Liver (tissue), 9 donors: Measurements from ENCODE around the gene CPS1. TPM values are rescaled to one million over a fixed set of nuclear protein-coding genes. Genes with fewer than 3 reads are reported as not detected.

ENCODE experiments used
- DNase-seq: peaks from one replicate; pipeline ENCODE4 v3.0.0-alpha.2; 2017; ENCODE audit warnings: low spot score
- H3K27ac ChIP-seq, 2 donors: one replicate each; pipeline ENCODE4 v1.7.0; 2013; ENCODE audit warnings: inconsistent platforms in 2 of 2, low read length in 2 of 2, control low read depth in 1 of 2, low read depth in 1 of 2, mild to moderate bottlenecking in 1 of 2
- H3K27me3 ChIP-seq, 4 donors: one replicate each; pipeline versions ENCODE4 v1.6.1 to v1.7.0; 2013; ENCODE audit warnings: low read length in 3 of 4, inconsistent platforms in 1 of 4, mild to moderate bottlenecking in 1 of 4, moderate library complexity in 1 of 4; ENCODE audit not compliant: control insufficient read depth in 4 of 4, insufficient read depth in 4 of 4
- H3K36me3 ChIP-seq, 4 donors: one replicate each; pipeline versions ENCODE4 v1.6.1 to v1.7.0; 2013; ENCODE audit warnings: low read length in 3 of 4, mild to moderate bottlenecking in 3 of 4, low read depth in 1 of 4, moderate library complexity in 1 of 4; ENCODE audit not compliant: control insufficient read depth in 4 of 4, insufficient read depth in 3 of 4
- H3K4me1 ChIP-seq, 4 donors: one replicate each; pipeline versions ENCODE4 v1.6.1 to v1.7.0; 2013; ENCODE audit warnings: low read length in 3 of 4, mild to moderate bottlenecking in 3 of 4, moderate library complexity in 1 of 4; ENCODE audit not compliant: control insufficient read depth in 4 of 4, insufficient read depth in 4 of 4
- H3K4me3 ChIP-seq, 3 donors: one replicate each; pipeline versions ENCODE4 v1.6.1 to v1.7.0; 2013; ENCODE audit warnings: low read length in 3 of 3, control low read depth in 1 of 3, low read depth in 1 of 3, mild to moderate bottlenecking in 1 of 3
- H3K9ac ChIP-seq, 2 donors: one replicate each; pipeline ENCODE4 v1.7.0; 2013; ENCODE audit warnings: low read length in 2 of 2, mild to moderate bottlenecking in 2 of 2, moderate library complexity in 2 of 2, control low read depth in 1 of 2, low read depth in 1 of 2
- H3K9me3 ChIP-seq, 4 donors: one replicate each; pipeline versions ENCODE4 v1.6.1 to v1.7.0; 2013; ENCODE audit warnings: low read length in 3 of 4; ENCODE audit not compliant: control insufficient read depth in 4 of 4
- EGR1 ChIP-seq, 2 donors: IDR thresholded peaks; 2 replicates each; pipeline ENCODE4 v1.6.1; 2016 to 2018; ENCODE audit warnings: antibody characterized with exemption in 2 of 2, low read depth in 2 of 2
- FOXA1 ChIP-seq: IDR thresholded peaks from 2 replicates; pipeline ENCODE4 v1.6.1; 2016; ENCODE audit warnings: antibody characterized with exemption
- FOXA2 ChIP-seq: IDR thresholded peaks from 2 replicates; pipeline ENCODE4 v1.6.1; 2016; ENCODE audit warnings: antibody characterized with exemption
- GABPA ChIP-seq, 2 donors: IDR thresholded peaks in 1 of 2; conservative IDR thresholded peaks in 1 of 2; 2 replicates each; pipeline ENCODE4 v1.6.1; 2016; ENCODE audit warnings: antibody characterized with exemption in 2 of 2, mild to moderate bottlenecking in 1 of 2, moderate library complexity in 1 of 2
- HNF4A ChIP-seq, 2 donors: conservative IDR thresholded peaks; 2 replicates each; pipeline ENCODE4 v1.6.1; 2016; ENCODE audit warnings: antibody characterized with exemption in 2 of 2, mild to moderate bottlenecking in 2 of 2
- HNF4G ChIP-seq: IDR thresholded peaks from 2 replicates; pipeline ENCODE4 v1.6.1; 2016; ENCODE audit warnings: antibody characterized with exemption
- JUND ChIP-seq, 2 donors: IDR thresholded peaks; 2 replicates each; pipeline ENCODE4 v1.6.1; 2016; ENCODE audit warnings: antibody characterized with exemption in 2 of 2
- NR2F2 ChIP-seq: IDR thresholded peaks from 2 replicates; pipeline ENCODE4 v1.6.1; 2016; ENCODE audit warnings: antibody characterized with exemption
- RAD21 ChIP-seq, 2 donors: IDR thresholded peaks; 2 replicates each; pipeline ENCODE4 v1.6.1; 2016; ENCODE audit warnings: antibody characterized with exemption in 2 of 2, mild to moderate bottlenecking in 2 of 2
- RXRA ChIP-seq, 2 donors: IDR thresholded peaks; 2 replicates each; pipeline ENCODE4 v1.6.1; 2017 to 2018; ENCODE audit warnings: antibody characterized with exemption in 2 of 2, mild to moderate bottlenecking in 1 of 2
- SP1 ChIP-seq: IDR thresholded peaks from 2 replicates; pipeline ENCODE4 v1.6.1; 2018; ENCODE audit warnings: antibody characterized with exemption, mild to moderate bottlenecking
- TAF1 ChIP-seq: conservative IDR thresholded peaks from 2 replicates; pipeline ENCODE4 v1.6.1; 2016; ENCODE audit warnings: antibody characterized with exemption, mild to moderate bottlenecking
- YY1 ChIP-seq: IDR thresholded peaks from 2 replicates; pipeline ENCODE4 v1.6.1; 2016; ENCODE audit warnings: antibody characterized with exemption, mild to moderate bottlenecking
- WGBS: extraction: QIAGEN DNeasy Blood & Tissue Kit; methylation state at CpG from one replicate; pipeline ENCODE4 v1.1.7; 2013; 5-methylcytosine and 5-hydroxymethylcytosine counted together
- polyA plus RNA-seq, 2 donors: library from polyadenylated mRNA; stranded (reverse) in 1 of 2; unstranded in 1 of 2; fragments of 200-250 nt in 1 of 2; fragments of >200 nt in 1 of 2; fragmentation: Nextera tagmentation in 1 of 2; extraction: Ambion mirVana in 1 of 2; gene quantifications; one replicate each; pipeline versions ENCODE4 v1.2.1 to v1.2.3, GENCODE V29; 2013 to 2015
- total RNA-seq, 2 donors: library from RNA; depleted of rRNA; stranded (reverse); fragments of >200 nt; gene quantifications; one replicate each; pipeline ENCODE4 v1.2.3, GENCODE V29; 2014
- TF ChIP-seq, protein P1 (sequence below): IDR thresholded peaks from 2 replicates; pipeline ENCODE4 v1.6.1; 2016; ENCODE audit warnings: antibody characterized with exemption, mild to moderate bottlenecking
- TF ChIP-seq, protein P2 (sequence below): IDR thresholded peaks from 2 replicates; pipeline ENCODE4 v1.6.1; 2016; ENCODE audit warnings: antibody characterized with exemption
- TF ChIP-seq, protein P3 (sequence below): fragments of 150-350 bp; IDR thresholded peaks from 2 replicates; pipeline ENCODE4 v1.5.1; 2017; ENCODE audit warnings: improper control_type of control experiment, low read depth, low read length; ENCODE audit not compliant: missing input control
- TF ChIP-seq, protein P4 (sequence below): IDR thresholded peaks from 2 replicates; pipeline ENCODE4 v1.6.1; 2016; ENCODE audit warnings: antibody characterized with exemption
- TF ChIP-seq, protein P5 (sequence below): IDR thresholded peaks from 2 replicates; pipeline ENCODE4 v1.6.1; 2016; ENCODE audit warnings: antibody characterized with exemption
- donor health status: healthy.
- donor health status: healthy.
- donor health status: healthy.
- donor health status: healthy.
- donor health status: healthy.

Gene CPS1
- total and polyA plus RNA-seq, 4 donors: 469 to 930 (median 575) TPM

DNA sequence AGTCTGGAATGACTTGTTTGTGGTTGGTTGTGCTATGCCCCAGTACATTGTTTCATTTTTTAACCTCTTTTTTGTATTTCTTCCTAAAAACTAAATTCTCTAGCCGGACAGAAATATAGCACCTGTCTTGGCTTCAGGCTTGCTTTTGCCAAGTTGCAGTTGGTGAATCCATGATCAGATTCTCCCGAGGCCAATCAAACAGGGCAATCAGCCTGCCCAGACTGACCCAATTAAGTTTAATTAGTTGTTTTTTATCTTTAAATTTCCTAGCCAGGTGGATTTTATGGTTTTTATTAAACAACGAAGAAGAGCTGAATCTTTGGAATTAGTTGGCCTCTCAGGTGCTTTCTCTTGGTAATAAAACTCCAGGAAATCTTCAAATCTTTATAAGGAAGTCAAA lies 162.1 kb downstream of the CPS1 start:
- WGBS: 41% methylated on average over 3 of the region's 3 CpGs
- TF ChIP-seq, protein P1, sequence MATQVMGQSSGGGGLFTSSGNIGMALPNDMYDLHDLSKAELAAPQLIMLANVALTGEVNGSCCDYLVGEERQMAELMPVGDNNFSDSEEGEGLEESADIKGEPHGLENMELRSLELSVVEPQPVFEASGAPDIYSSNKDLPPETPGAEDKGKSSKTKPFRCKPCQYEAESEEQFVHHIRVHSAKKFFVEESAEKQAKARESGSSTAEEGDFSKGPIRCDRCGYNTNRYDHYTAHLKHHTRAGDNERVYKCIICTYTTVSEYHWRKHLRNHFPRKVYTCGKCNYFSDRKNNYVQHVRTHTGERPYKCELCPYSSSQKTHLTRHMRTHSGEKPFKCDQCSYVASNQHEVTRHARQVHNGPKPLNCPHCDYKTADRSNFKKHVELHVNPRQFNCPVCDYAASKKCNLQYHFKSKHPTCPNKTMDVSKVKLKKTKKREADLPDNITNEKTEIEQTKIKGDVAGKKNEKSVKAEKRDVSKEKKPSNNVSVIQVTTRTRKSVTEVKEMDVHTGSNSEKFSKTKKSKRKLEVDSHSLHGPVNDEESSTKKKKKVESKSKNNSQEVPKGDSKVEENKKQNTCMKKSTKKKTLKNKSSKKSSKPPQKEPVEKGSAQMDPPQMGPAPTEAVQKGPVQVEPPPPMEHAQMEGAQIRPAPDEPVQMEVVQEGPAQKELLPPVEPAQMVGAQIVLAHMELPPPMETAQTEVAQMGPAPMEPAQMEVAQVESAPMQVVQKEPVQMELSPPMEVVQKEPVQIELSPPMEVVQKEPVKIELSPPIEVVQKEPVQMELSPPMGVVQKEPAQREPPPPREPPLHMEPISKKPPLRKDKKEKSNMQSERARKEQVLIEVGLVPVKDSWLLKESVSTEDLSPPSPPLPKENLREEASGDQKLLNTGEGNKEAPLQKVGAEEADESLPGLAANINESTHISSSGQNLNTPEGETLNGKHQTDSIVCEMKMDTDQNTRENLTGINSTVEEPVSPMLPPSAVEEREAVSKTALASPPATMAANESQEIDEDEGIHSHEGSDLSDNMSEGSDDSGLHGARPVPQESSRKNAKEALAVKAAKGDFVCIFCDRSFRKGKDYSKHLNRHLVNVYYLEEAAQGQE: no peak
- no peak for TF ChIP-seq RAD21 (IDR thresholded peaks at IDR 0.05)
- TF ChIP-seq, protein P2, sequence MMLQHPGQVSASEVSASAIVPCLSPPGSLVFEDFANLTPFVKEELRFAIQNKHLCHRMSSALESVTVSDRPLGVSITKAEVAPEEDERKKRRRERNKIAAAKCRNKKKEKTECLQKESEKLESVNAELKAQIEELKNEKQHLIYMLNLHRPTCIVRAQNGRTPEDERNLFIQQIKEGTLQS: no peak
- TF ChIP-seq, protein P3, sequence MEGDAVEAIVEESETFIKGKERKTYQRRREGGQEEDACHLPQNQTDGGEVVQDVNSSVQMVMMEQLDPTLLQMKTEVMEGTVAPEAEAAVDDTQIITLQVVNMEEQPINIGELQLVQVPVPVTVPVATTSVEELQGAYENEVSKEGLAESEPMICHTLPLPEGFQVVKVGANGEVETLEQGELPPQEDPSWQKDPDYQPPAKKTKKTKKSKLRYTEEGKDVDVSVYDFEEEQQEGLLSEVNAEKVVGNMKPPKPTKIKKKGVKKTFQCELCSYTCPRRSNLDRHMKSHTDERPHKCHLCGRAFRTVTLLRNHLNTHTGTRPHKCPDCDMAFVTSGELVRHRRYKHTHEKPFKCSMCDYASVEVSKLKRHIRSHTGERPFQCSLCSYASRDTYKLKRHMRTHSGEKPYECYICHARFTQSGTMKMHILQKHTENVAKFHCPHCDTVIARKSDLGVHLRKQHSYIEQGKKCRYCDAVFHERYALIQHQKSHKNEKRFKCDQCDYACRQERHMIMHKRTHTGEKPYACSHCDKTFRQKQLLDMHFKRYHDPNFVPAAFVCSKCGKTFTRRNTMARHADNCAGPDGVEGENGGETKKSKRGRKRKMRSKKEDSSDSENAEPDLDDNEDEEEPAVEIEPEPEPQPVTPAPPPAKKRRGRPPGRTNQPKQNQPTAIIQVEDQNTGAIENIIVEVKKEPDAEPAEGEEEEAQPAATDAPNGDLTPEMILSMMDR: no peak
- TF ChIP-seq JUND (IDR thresholded peaks at IDR 0.05): no peak
- TF ChIP-seq, protein P4, sequence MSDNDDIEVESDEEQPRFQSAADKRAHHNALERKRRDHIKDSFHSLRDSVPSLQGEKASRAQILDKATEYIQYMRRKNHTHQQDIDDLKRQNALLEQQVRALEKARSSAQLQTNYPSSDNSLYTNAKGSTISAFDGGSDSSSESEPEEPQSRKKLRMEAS: no peak
- no peak for TF ChIP-seq FOXA2
- TF ChIP-seq YY1: no peak
- no peak for TF ChIP-seq EGR1 (IDR thresholded peaks at IDR 0.05; ENCODE audit: low read depth in 2 of 2)
- no peak for TF ChIP-seq NR2F2
- no peak for TF ChIP-seq SP1
- no peak for TF ChIP-seq RXRA (IDR thresholded peaks at IDR 0.05)
- TF ChIP-seq, protein P5, sequence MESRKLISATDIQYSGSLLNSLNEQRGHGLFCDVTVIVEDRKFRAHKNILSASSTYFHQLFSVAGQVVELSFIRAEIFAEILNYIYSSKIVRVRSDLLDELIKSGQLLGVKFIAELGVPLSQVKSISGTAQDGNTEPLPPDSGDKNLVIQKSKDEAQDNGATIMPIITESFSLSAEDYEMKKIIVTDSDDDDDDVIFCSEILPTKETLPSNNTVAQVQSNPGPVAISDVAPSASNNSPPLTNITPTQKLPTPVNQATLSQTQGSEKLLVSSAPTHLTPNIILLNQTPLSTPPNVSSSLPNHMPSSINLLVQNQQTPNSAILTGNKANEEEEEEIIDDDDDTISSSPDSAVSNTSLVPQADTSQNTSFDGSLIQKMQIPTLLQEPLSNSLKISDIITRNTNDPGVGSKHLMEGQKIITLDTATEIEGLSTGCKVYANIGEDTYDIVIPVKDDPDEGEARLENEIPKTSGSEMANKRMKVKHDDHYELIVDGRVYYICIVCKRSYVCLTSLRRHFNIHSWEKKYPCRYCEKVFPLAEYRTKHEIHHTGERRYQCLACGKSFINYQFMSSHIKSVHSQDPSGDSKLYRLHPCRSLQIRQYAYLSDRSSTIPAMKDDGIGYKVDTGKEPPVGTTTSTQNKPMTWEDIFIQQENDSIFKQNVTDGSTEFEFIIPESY: no peak
- TF ChIP-seq GABPA (IDR thresholded peaks at IDR 0.05 in 1 of 2, conservative IDR thresholded peaks at IDR 0.05 in 1 of 2): no peak
- no peak for TF ChIP-seq HNF4G
- TF ChIP-seq HNF4A (conservative IDR thresholded peaks at IDR 0.05): no peak
- no peak for TF ChIP-seq FOXA1
- TF ChIP-seq TAF1: no peak
- no peaks in the 10 kb centered on the region for H3K9me3 ChIP-seq
- H3K9ac ChIP-seq: no peak overlapping the region
- no peaks in the 10 kb centered on the region for H3K36me3 ChIP-seq
- no peaks in the 10 kb centered on the region for H3K4me1 ChIP-seq
- DNase-seq: no peak
- no peak overlapping the region for H3K4me3 ChIP-seq
- H3K27me3 ChIP-seq: no peaks in the 10 kb centered on the region
- no peak overlapping the region for H3K27ac ChIP-seq

DNA sequence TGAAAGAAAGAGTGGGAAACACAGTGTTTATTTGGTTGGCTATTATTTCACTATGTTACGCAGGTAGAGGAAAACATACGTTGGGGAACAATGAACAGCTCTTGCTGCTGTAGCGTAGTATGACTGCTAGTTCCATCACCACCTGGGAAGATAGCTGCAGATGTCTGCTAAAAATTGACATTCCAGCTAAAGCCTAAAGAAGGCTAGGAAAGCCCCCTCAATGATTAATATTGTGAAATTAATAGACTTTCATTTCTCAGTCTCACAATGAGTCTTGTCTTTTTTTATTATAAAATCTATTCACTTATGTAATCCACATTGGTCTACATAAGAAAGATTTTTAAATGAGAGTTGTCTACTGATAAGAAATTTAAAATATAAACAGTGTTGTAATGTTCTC lies 165.7 kb downstream of the CPS1 start:
- 86% methylated on average over 3 of the region's 3 CpGs for WGBS
- no peak for DNase-seq
- no peaks in the 10 kb centered on the region for H3K4me1 ChIP-seq
- H3K36me3 ChIP-seq: no peaks in the 10 kb centered on the region
- no peak for TF ChIP-seq RAD21 (IDR thresholded peaks at IDR 0.05)
- no peaks in the 10 kb centered on the region for H3K9me3 ChIP-seq
- H3K27me3 ChIP-seq: no peaks in the 10 kb centered on the region
- H3K27ac ChIP-seq: no peak overlapping the region
- H3K4me3 ChIP-seq: no peak overlapping the region
- H3K9ac ChIP-seq: no peak overlapping the region
